Trophoblast cell (in vitro differentiated cells and primary cell): ENCODE results near the gene GOSR1.
A peak's percentile ranks its signal among the peaks of the same experiment; 100 is the strongest.
"Not testable (repeated sequence)": the region's sequence is repeated elsewhere in the genome, so short reads cannot be mapped to it uniquely, and the experiment has no call there.

Experiments
- DNase-seq, 2 donors: peaks; one replicate each; pipeline ENCODE4 v3.0.0-alpha.2; 2016
- H2AFZ ChIP-seq: 2 replicates; pipeline ENCODE4 v1.6.1; 2013; ENCODE audit warnings: low read length, moderate library complexity, mild to moderate bottlenecking; ENCODE audit not compliant: insufficient read depth, poor library complexity
- H2AK5ac ChIP-seq: 2 replicates; pipeline ENCODE4 v1.6.1; 2013; ENCODE audit warnings: mild to moderate bottlenecking, low read length
- H2BK120ac ChIP-seq: 2 replicates; pipeline ENCODE4 v1.6.1; 2013; ENCODE audit warnings: low read length, mild to moderate bottlenecking, moderate library complexity; ENCODE audit not compliant: insufficient read depth, poor library complexity
- H2BK12ac ChIP-seq: 2 replicates; pipeline ENCODE4 v1.6.1; 2013; ENCODE audit warnings: mild to moderate bottlenecking, low read length, moderate library complexity
- H2BK5ac ChIP-seq: 2 replicates; pipeline ENCODE4 v1.6.1; 2013; ENCODE audit warnings: low read length, low read depth, moderate library complexity, mild to moderate bottlenecking; ENCODE audit not compliant: poor library complexity
- H3K14ac ChIP-seq: 2 replicates; pipeline ENCODE4 v1.6.1; 2013; ENCODE audit warnings: mild to moderate bottlenecking, low read length
- H3K18ac ChIP-seq: 2 replicates; pipeline ENCODE4 v1.6.1; 2013; ENCODE audit warnings: mild to moderate bottlenecking, low read length
- H3K23ac ChIP-seq: 2 replicates; pipeline ENCODE4 v1.6.1; 2013; ENCODE audit warnings: low read length
- H3K27ac ChIP-seq: 2 replicates; pipeline ENCODE4 v1.5.1; 2013; ENCODE audit warnings: low read depth, mild to moderate bottlenecking, inconsistent platforms, low read length, moderate library complexity
- H3K27me3 ChIP-seq: 2 replicates; pipeline ENCODE4 v1.6.1; 2013; ENCODE audit warnings: inconsistent platforms, mild to moderate bottlenecking, low read length, moderate library complexity; ENCODE audit not compliant: insufficient read depth
- H3K36me3 ChIP-seq, 2 experiments: 1 replicate in 1 of 2; 2 replicates in 1 of 2; pipeline ENCODE4 v1.6.1; 2013; ENCODE audit warnings: low read length in 2 of 2, mild to moderate bottlenecking in 2 of 2, moderate library complexity in 1 of 2; ENCODE audit not compliant: insufficient read depth in 2 of 2, control insufficient read depth in 1 of 2
- H3K4ac ChIP-seq: 2 replicates; pipeline ENCODE4 v1.6.1; 2013; ENCODE audit warnings: low read depth, mild to moderate bottlenecking, low read length, moderate library complexity
- H3K4me1 ChIP-seq, 2 experiments: 1 replicate in 1 of 2; 2 replicates in 1 of 2; pipeline ENCODE4 v1.6.1; 2013; ENCODE audit warnings: low read length in 2 of 2, mild to moderate bottlenecking in 2 of 2, moderate library complexity in 1 of 2; ENCODE audit not compliant: insufficient read depth in 2 of 2, control insufficient read depth in 1 of 2
- H3K4me2 ChIP-seq: 2 replicates; pipeline ENCODE4 v1.6.1; 2013; ENCODE audit warnings: inconsistent platforms, mild to moderate bottlenecking, low read length, moderate library complexity
- H3K4me3 ChIP-seq: 2 replicates; pipeline ENCODE4 v1.5.1; 2013; ENCODE audit warnings: mild to moderate bottlenecking, low read depth, low read length, inconsistent platforms
- H3K79me1 ChIP-seq: one replicate; pipeline ENCODE4 v1.6.1; 2013; ENCODE audit warnings: low read length
- H3K79me2 ChIP-seq: 2 replicates; pipeline ENCODE4 v1.6.1; 2013; ENCODE audit warnings: low read length, mild to moderate bottlenecking; ENCODE audit not compliant: control insufficient read depth, insufficient read depth, poor library complexity
- H3K9ac ChIP-seq: 2 replicates; pipeline ENCODE4 v1.6.1; 2013; ENCODE audit warnings: mild to moderate bottlenecking, low read length
- H3K9me3 ChIP-seq: 2 replicates; pipeline ENCODE4 v1.6.1; 2013; ENCODE audit warnings: low read depth, mild to moderate bottlenecking, control low read depth, inconsistent platforms, low read length; ENCODE audit not compliant: insufficient read depth
- H4K12ac ChIP-seq: 2 replicates; pipeline ENCODE4 v1.6.1; 2013; ENCODE audit warnings: low read depth, mild to moderate bottlenecking, low read length, moderate library complexity
- H4K8ac ChIP-seq: 2 replicates; pipeline ENCODE4 v1.6.1; 2013; ENCODE audit warnings: low read depth, mild to moderate bottlenecking, low read length, moderate library complexity
- H4K91ac ChIP-seq: one replicate; pipeline ENCODE4 v1.6.1; 2013; ENCODE audit warnings: low read depth, mild to moderate bottlenecking, low read length, moderate library complexity
- WGBS: extraction: QIAGEN DNeasy Blood & Tissue Kit; methylation state at CpG from one replicate; pipeline ENCODE4 v1.1.7; 2013; ENCODE audit warnings: missing lambda C conversion rate; ENCODE audit not compliant: insufficient read length, insufficient coverage; ENCODE audit errors: extremely low coverage; 5-methylcytosine and 5-hydroxymethylcytosine counted together

The GOSR1 gene

GRCh38 chr17:30565073-30565935, 88.1 kb downstream of the GOSR1 start:
- Histone ChIP-seq H4K8ac (peak overlapping the region; percentile 22), H3K4me3 (peak overlapping the region; percentile 18), H3K18ac (no peak overlapping the region), H3K27me3 (no peaks in the 10 kb centered on the region), H3K4ac (no peak overlapping the region), H3K79me2 (peaks cover 2% of the 10 kb centered on the region), H3K9me3 (peaks cover 6% of the 10 kb centered on the region), H2AFZ (no peak overlapping the region), H2BK12ac (peak overlapping the region; percentile 38), H3K4me1 (peaks cover 34 to 45% of the 10 kb centered on the region in 2 experiments), H3K23ac (no peak overlapping the region), H3K36me3 (no peaks in the 10 kb centered on the region), H4K12ac (no peak overlapping the region), H3K4me2 (no peak overlapping the region), H2BK5ac (peak overlapping the region; percentile 54), H2AK5ac (peak overlapping the region; percentile 80), H3K14ac (peak overlapping the region; percentile 32), H4K91ac (peak overlapping the region; percentile 82), H2BK120ac (peak overlapping the region; percentile 62), H3K9ac (no peak overlapping the region), H3K27ac (peak overlapping the region; percentile 84), H3K79me1 (peaks cover 29% of the 10 kb centered on the region)
- no CpG with 5 or more reads among the region's 9 CpGs for WGBS
- no peak for DNase-seq

GRCh38 chr17:30566104-30566503, 88.9 kb downstream of the GOSR1 start:
- not testable (repeated sequence) for H3K36me3 ChIP-seq, H3K27me3 ChIP-seq, H3K4me2 ChIP-seq, H3K9ac ChIP-seq, H3K4me3 ChIP-seq, H3K79me2 ChIP-seq, H4K12ac ChIP-seq, H3K23ac ChIP-seq, DNase-seq, H2AFZ ChIP-seq, H3K9me3 ChIP-seq
- peak overlapping the region; percentile 21 for H3K18ac ChIP-seq
- H3K4ac ChIP-seq = peak overlapping the region; percentile 13
- peak overlapping the region; percentile 20 for H2AK5ac ChIP-seq
- H2BK12ac ChIP-seq = peak overlapping the region; percentile 7
- WGBS = no CpG with 5 or more reads among the region's 4 CpGs
- peak overlapping the region; percentile 65 for H2BK120ac ChIP-seq
- H4K91ac ChIP-seq = peak overlapping the region; percentile 82
- peak overlapping the region; percentile 18 for H4K8ac ChIP-seq
- peak overlapping the region; percentile 54 for H3K27ac ChIP-seq
- peaks cover 29% of the 10 kb centered on the region for H3K79me1 ChIP-seq
- H3K4me1 ChIP-seq = peaks cover 31 to 40% of the 10 kb centered on the region in 2 experiments
- H2BK5ac ChIP-seq = peak overlapping the region; percentile 36
- peak overlapping the region; percentile 32 for H3K14ac ChIP-seq

GRCh38 chr17:30566516-30567225, 89.5 kb downstream of the GOSR1 start:
- H3K4me3 ChIP-seq, H3K9me3 ChIP-seq, H3K79me2 ChIP-seq, H3K4me2 ChIP-seq, H2AFZ ChIP-seq, H3K23ac ChIP-seq, H3K36me3 ChIP-seq, H3K9ac ChIP-seq, DNase-seq, H3K27me3 ChIP-seq: not testable (repeated sequence)
- Histone ChIP-seq H3K79me1 (peaks cover 29% of the 10 kb centered on the region), H2AK5ac (peak overlapping the region; percentile 20), H3K4ac (peak overlapping the region; percentile 13), H3K18ac (peak overlapping the region; percentile 21), H4K8ac (peak overlapping the region; percentile 18), H3K14ac (peak overlapping the region; percentile 9), H3K27ac (peak overlapping the region; percentile 54), H2BK120ac (peak overlapping the region; percentile 65), H3K4me1 (peaks cover 31 to 40% of the 10 kb centered on the region in 2 experiments), H4K12ac (peak overlapping the region; percentile 0), H2BK12ac (peak overlapping the region; percentile 17), H2BK5ac (peak overlapping the region; percentile 18), H4K91ac (peak overlapping the region; percentile 82)
- WGBS = no CpG with 5 or more reads among the region's 10 CpGs

- peak overlapping the region; percentile 54 for H3K18ac ChIP-seq
These were observed 90.3 kb downstream of the GOSR1 start for GRCh38 chr17:30567231-30568116.

More at GRCh38 chr17:30567231-30568116, 90.3 kb downstream of the GOSR1 start:
- H3K36me3 ChIP-seq = no peaks in the 10 kb centered on the region
- peaks cover 6% of the 10 kb centered on the region for H3K9me3 ChIP-seq
- H3K14ac ChIP-seq = no peak overlapping the region
- H2BK120ac ChIP-seq = peak overlapping the region; percentile 67
- peaks cover 31 to 40% of the 10 kb centered on the region in 2 experiments for H3K4me1 ChIP-seq
- no CpG with 5 or more reads among the region's 17 CpGs for WGBS
- H4K8ac ChIP-seq = peak overlapping the region; percentile 41
- no peak overlapping the region for H3K4me2 ChIP-seq
- H2BK12ac ChIP-seq = peak overlapping the region; percentile 4
- peaks cover 2% of the 10 kb centered on the region for H3K79me2 ChIP-seq
- H3K27ac ChIP-seq = peak overlapping the region; percentile 43
- no peak overlapping the region for H3K4me3 ChIP-seq
- H2BK5ac ChIP-seq = peak overlapping the region; percentile 67
- no peak overlapping the region for H3K4ac ChIP-seq
- H3K9ac ChIP-seq = no peak overlapping the region
- no peak overlapping the region for H2AK5ac ChIP-seq
- peak overlapping the region; percentile 38 for H4K12ac ChIP-seq
- no peak overlapping the region for H3K23ac ChIP-seq
- no peak for DNase-seq
- peaks cover 29% of the 10 kb centered on the region for H3K79me1 ChIP-seq
- no peaks in the 10 kb centered on the region for H3K27me3 ChIP-seq
- H4K91ac ChIP-seq = peak overlapping the region; percentile 90
- no peak overlapping the region for H2AFZ ChIP-seq
